Large intestine (tissue), 3 donors: ENCODE data around the gene OS9. TPM values are rescaled to one million over a fixed set of nuclear protein-coding genes. Genes with fewer than 3 reads are reported as not detected.

Experiments used
- DNase-seq, 2 donors: peaks; one replicate each; pipeline versions ENCODE4 v3.0.0 to v3.0.0-alpha.2; 2013
- H3K27ac ChIP-seq: one replicate; pipeline ENCODE4 v1.5.1; 2013; ENCODE audit warnings: low read length
- H3K27me3 ChIP-seq: 2 replicates; pipeline ENCODE4 v1.6.1; 2013; ENCODE audit warnings: low read length; ENCODE audit not compliant: control insufficient read depth, insufficient read depth
- H3K36me3 ChIP-seq: 2 replicates; pipeline ENCODE4 v1.6.1; 2013; ENCODE audit warnings: low read length; ENCODE audit not compliant: control insufficient read depth, insufficient read depth
- H3K4me1 ChIP-seq: one replicate; pipeline ENCODE4 v1.6.1; 2013; ENCODE audit warnings: low read length; ENCODE audit not compliant: control insufficient read depth, insufficient read depth
- H3K4me3 ChIP-seq: one replicate; pipeline ENCODE4 v1.5.1; 2013; ENCODE audit warnings: low read length
- H3K9me3 ChIP-seq: one replicate; pipeline ENCODE4 v1.6.1; 2013; ENCODE audit warnings: mild to moderate bottlenecking, low read depth, low read length, moderate library complexity; ENCODE audit not compliant: control insufficient read depth
- WGBS: methylation state at CpG from one replicate; pipeline ENCODE4 v1.1.5; 2013; ENCODE audit warnings: low lambda C conversion rate; ENCODE audit not compliant: insufficient coverage; 5-methylcytosine and 5-hydroxymethylcytosine counted together
- polyA plus RNA-seq: library from polyadenylated mRNA; unstranded; fragments of 120-200 nt; gene quantifications from one replicate; pipeline ENCODE4 v1.2.1, GENCODE V29; 2013

OS9 gene
- polyA plus RNA-seq, 1 donor: 264 TPM

GRCh38 chr12:57766464-57767304 lies 72.8 kb downstream of the OS9 start, which contains the start of gene CYP27B1:
TSS of gene CYP27B1 (minus strand) at chr12:57767078. CDS start at chr12:57767041, 37 bp downstream.
- Histone ChIP-seq H3K9me3 (peaks cover 10% of the 10 kb centered on the region), H3K27ac (no peak within 1 kb of the TSS), H3K4me3 (no peak within 1 kb of the TSS), H3K27me3 (peaks cover 45% of the 10 kb centered on the region), H3K36me3 (peaks cover 14% of the 10 kb centered on the region), H3K4me1 (peaks cover 28% of the 10 kb centered on the region)
- WGBS: 14% methylated on average over 2 of the region's 38 CpGs
- no peak for DNase-seq

- Histone ChIP-seq H3K36me3 (peaks cover 14% of the 10 kb centered on the region), H3K27ac (no peak overlapping the region), H3K4me3 (no peak overlapping the region), H3K27me3 (peaks cover 45% of the 10 kb centered on the region), H3K9me3 (peaks cover 10% of the 10 kb centered on the region), H3K4me1 (peaks cover 28% of the 10 kb centered on the region)
- no peak for DNase-seq
Observed at GRCh38 chr12:57767305-57767698, 73.4 kb downstream of the OS9 start.

- H3K4me3 ChIP-seq: no peak overlapping the region
- WGBS: 80% methylated on average over 1 of the region's 3 CpGs
- H3K9me3 ChIP-seq: peaks cover 10% of the 10 kb centered on the region
- H3K4me1 ChIP-seq: peaks cover 28% of the 10 kb centered on the region
- no peak for DNase-seq
- H3K36me3 ChIP-seq: peaks cover 14% of the 10 kb centered on the region
- no peak overlapping the region for H3K27ac ChIP-seq
- H3K27me3 ChIP-seq: peaks cover 45% of the 10 kb centered on the region
Observed at GRCh38 chr12:57767876-57768275, 73.9 kb downstream of the OS9 start.

- Histone ChIP-seq H3K4me1 (peaks cover 34% of the 10 kb centered on the region), H3K36me3 (peaks cover 14% of the 10 kb centered on the region), H3K9me3 (peaks cover 10% of the 10 kb centered on the region), H3K4me3 (no peak overlapping the region), H3K27ac (no peak overlapping the region), H3K27me3 (peaks cover 32% of the 10 kb centered on the region)
- no peak for DNase-seq
- no CpG with 5 or more reads among the region's 11 CpGs for WGBS
Observed at GRCh38 chr12:57769594-57769993, 75.7 kb downstream of the OS9 start.

- Histone ChIP-seq H3K4me3 (no peak overlapping the region), H3K36me3 (peaks cover 14% of the 10 kb centered on the region), H3K27ac (no peak overlapping the region), H3K27me3 (peaks cover 20% of the 10 kb centered on the region), H3K9me3 (peaks cover 4% of the 10 kb centered on the region), H3K4me1 (peaks cover 27% of the 10 kb centered on the region)
- DNase-seq: no peak
- no CpG with 5 or more reads among the region's 4 CpGs for WGBS
Observed at GRCh38 chr12:57770734-57771133, 76.8 kb downstream of the OS9 start.

Other genes with a start within 250 kb of the OS9 start
- gene INHBE, start 238.8 kb upstream of the OS9 start, polyA plus RNA-seq: 0.28 TPM
- gene GLI1, start 234.3 kb upstream of the OS9 start, polyA plus RNA-seq: 7.3 TPM
- gene ARHGAP9, start 214.3 kb upstream of the OS9 start, polyA plus RNA-seq: 16.1 TPM
- 81.9 TPM for gene MARS1, start 206.1 kb upstream of the OS9 start, polyA plus RNA-seq
- 39.9 TPM for gene DDIT3, start 173.6 kb upstream of the OS9 start, polyA plus RNA-seq
- 67.7 TPM for gene MBD6, start 171.3 kb upstream of the OS9 start, polyA plus RNA-seq
- gene DCTN2, start 146.9 kb upstream of the OS9 start, polyA plus RNA-seq: 136 TPM
- 12.3 TPM for gene KIF5A, start 144.1 kb upstream of the OS9 start, polyA plus RNA-seq
- gene PIP4K2C, start 102.9 kb upstream of the OS9 start, polyA plus RNA-seq: 26.0 TPM
- gene DTX3, start 89.3 kb upstream of the OS9 start, polyA plus RNA-seq: 25.9 TPM
- gene ARHGEF25, start 82.7 kb upstream of the OS9 start, polyA plus RNA-seq: 17.8 TPM
- 2.4 TPM for gene B4GALNT1, start 60.9 kb upstream of the OS9 start, polyA plus RNA-seq
- gene AGAP2, start 44.6 kb downstream of the OS9 start, polyA plus RNA-seq: 2.9 TPM
- gene TSPAN31, start 50.9 kb downstream of the OS9 start, polyA plus RNA-seq: 62.2 TPM
- 196 TPM for gene CDK4, start 58.2 kb downstream of the OS9 start, polyA plus RNA-seq
- 28.1 TPM for gene MARCHF9, start 61.0 kb downstream of the OS9 start, polyA plus RNA-seq
- 1.8 TPM for gene CYP27B1, start 72.9 kb downstream of the OS9 start, polyA plus RNA-seq
- 22.8 TPM for gene METTL1, start 78.0 kb downstream of the OS9 start, polyA plus RNA-seq
- gene EEF1AKMT3, start 78.5 kb downstream of the OS9 start, polyA plus RNA-seq: 8.0 TPM
- gene TSFM, start 88.7 kb downstream of the OS9 start, polyA plus RNA-seq: 36.0 TPM
- 9.9 TPM for gene AVIL, start 124.6 kb downstream of the OS9 start, polyA plus RNA-seq
- 131 TPM for gene CTDSP2, start 152.6 kb downstream of the OS9 start, polyA plus RNA-seq
- 8.5 TPM for gene ATP23, start 247.4 kb downstream of the OS9 start, polyA plus RNA-seq